Upper lobe of right lung (tissue), 1 donor: ENCODE measurements around the gene FOXN3. TPM values are rescaled to one million over a fixed set of nuclear protein-coding genes. Genes with fewer than 3 reads are reported as not detected.
A peak's percentile ranks its signal among the peaks of the same experiment; 100 is the strongest.
"Not testable (repeated sequence)": the region's sequence is repeated elsewhere in the genome, so short reads cannot be mapped to it uniquely, and the experiment has no call there.

ENCODE experiments used
- ATAC-seq: fragments of 200-7000 bp; cut with Tn5 transposase; one replicate; pipeline ENCODE4 v1.9.1; 2020; ENCODE audit warnings: mild to moderate bottlenecking, moderate library complexity
- DNase-seq: peaks from one replicate; pipeline ENCODE4 v3.0.0-alpha.2; 2020
- H3K27ac ChIP-seq: fragments of 200-600 bp; one replicate; pipeline ENCODE4 v1.8.0; 2022
- H3K27me3 ChIP-seq: fragments of 200-600 bp; one replicate; pipeline ENCODE4 v1.8.0; 2022; ENCODE audit warnings: mild to moderate bottlenecking
- H3K36me3 ChIP-seq: fragments of 200-600 bp; one replicate; pipeline ENCODE4 v1.8.0; 2022
- H3K4me1 ChIP-seq: fragments of 200-600 bp; one replicate; pipeline ENCODE4 v1.8.0; 2022
- H3K4me3 ChIP-seq: fragments of 200-600 bp; one replicate; pipeline ENCODE4 v1.8.0; 2022; ENCODE audit warnings: mild to moderate bottlenecking
- H3K9me3 ChIP-seq: fragments of 200-600 bp; one replicate; pipeline ENCODE4 v1.8.0; 2022
- intact Hi-C: fragments of 100-400 bp; cut with DNase I; formaldehyde crosslinking; loops from one replicate; pipeline ENCODE4 v1.11.0; 2022
- total RNA-seq: library from RNA; stranded (reverse); fragmentation: NEBNext Ultra II Directional; extraction: Animal tissue kit (Norgen Biotek cat#: 25700); gene quantifications from one replicate; pipeline ENCODE4 v1.2.1, GENCODE V29; 2021
- TF ChIP-seq, protein P1 (sequence below): fragments of 200-600 bp; IDR thresholded peaks from one replicate; pipeline ENCODE4 v1.8.0; 2022; ENCODE audit warnings: antibody characterized with exemption
- donor health status: DM: no; HTN: yes; CAD: no; lungs with severe emphysema.

The FOXN3 gene
- total RNA-seq, 1 donor from 2014 or later = 103 TPM

DNA sequence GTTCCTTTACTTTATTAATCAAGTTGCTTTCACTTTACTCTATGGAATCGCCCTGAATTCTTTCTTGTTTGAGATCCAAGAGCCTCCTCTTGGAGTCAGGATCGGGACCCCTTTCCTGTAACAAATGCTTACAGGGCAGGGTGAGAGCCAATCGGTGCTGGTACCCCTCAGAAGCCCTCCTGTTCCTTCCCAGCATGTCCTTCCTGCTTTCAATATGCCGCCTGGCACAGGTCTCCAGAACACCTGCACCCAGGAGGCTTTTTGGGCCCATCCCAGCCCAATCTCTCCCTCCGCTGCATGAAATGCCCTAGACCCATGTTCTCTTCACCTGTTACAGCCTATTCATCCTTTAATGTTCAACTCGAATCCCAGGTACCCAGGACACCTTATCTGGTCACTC, 122.2 kb downstream of the FOXN3 start:
- DNase-seq = no peak
- ATAC-seq = no peak

DNA sequence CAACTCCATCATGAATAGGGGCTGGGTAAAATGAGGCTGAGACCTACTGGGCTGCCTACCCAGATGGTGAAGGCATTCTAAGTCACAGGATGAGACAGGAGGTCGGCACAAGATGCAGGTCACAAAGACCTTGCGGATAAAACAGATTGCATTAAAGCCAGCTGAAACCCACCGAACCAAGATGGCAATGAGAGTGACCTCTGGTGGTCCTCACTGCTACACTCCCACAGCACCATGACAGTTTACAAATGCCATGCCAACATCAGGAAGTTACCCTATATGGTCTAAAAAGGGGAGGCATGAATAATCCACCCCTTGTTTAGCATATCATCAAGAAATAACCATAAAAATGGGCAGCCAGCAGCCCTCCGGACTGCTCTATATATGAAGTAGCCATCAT, 122.6 kb downstream of the FOXN3 start:
- H3K4me1 ChIP-seq, H3K4me3 ChIP-seq, H3K9me3 ChIP-seq, H3K27ac ChIP-seq, ATAC-seq, H3K36me3 ChIP-seq, H3K27me3 ChIP-seq, DNase-seq: not testable (repeated sequence)
- intact Hi-C loops = loop anchor here (10.0 kb wide), 1 partner anchor 110 kb away; no protein-coding TSS in a partner anchor

More for the DNA sequence above, 122.2 kb downstream of the FOXN3 start:
- H3K4me1 ChIP-seq = peaks cover 3% of the 10 kb centered on the region
- H3K27me3 ChIP-seq = no peaks in the 10 kb centered on the region
- H3K9me3 ChIP-seq = no peaks in the 10 kb centered on the region
- intact Hi-C loops = loop anchor here (10.0 kb wide), 1 partner anchor 110 kb away; no protein-coding TSS in a partner anchor
- no peaks in the 10 kb centered on the region for H3K36me3 ChIP-seq
- TF ChIP-seq, protein P1, sequence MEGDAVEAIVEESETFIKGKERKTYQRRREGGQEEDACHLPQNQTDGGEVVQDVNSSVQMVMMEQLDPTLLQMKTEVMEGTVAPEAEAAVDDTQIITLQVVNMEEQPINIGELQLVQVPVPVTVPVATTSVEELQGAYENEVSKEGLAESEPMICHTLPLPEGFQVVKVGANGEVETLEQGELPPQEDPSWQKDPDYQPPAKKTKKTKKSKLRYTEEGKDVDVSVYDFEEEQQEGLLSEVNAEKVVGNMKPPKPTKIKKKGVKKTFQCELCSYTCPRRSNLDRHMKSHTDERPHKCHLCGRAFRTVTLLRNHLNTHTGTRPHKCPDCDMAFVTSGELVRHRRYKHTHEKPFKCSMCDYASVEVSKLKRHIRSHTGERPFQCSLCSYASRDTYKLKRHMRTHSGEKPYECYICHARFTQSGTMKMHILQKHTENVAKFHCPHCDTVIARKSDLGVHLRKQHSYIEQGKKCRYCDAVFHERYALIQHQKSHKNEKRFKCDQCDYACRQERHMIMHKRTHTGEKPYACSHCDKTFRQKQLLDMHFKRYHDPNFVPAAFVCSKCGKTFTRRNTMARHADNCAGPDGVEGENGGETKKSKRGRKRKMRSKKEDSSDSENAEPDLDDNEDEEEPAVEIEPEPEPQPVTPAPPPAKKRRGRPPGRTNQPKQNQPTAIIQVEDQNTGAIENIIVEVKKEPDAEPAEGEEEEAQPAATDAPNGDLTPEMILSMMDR = no peak
- H3K27ac ChIP-seq = no peak overlapping the region
- no peak overlapping the region for H3K4me3 ChIP-seq

DNA sequence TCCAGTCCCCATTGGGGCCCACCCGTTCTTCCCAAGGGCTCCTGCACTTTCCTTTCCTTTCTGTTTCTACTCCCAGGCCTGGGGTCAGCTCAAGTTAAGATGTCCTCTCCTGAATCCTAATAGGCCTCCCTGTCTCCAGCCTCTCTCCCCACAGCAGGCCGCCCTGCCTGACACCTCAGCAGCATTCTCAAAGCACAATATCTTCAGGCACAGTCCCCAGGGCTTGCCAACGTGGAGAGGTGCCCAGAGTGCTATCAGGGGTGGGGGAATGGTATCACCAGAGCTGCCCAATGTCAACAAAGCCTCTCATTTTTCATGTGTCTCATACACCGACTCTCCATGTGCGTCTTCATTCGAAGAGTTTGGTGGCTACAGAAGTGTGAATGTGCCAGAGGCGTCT, 123.0 kb downstream of the FOXN3 start:
- ATAC-seq (no peak), DNase-seq (no peak)
- H3K27ac ChIP-seq = no peak overlapping the region
- H3K4me1 ChIP-seq = peaks cover 3% of the 10 kb centered on the region
- no peak overlapping the region for H3K4me3 ChIP-seq
- H3K27me3 ChIP-seq = no peaks in the 10 kb centered on the region
- no peaks in the 10 kb centered on the region for H3K36me3 ChIP-seq
- intact Hi-C loops = loop anchor here (10.0 kb wide), 1 partner anchor 111 kb away; no protein-coding TSS in a partner anchor
- TF ChIP-seq, protein P1 = no peak
- no peaks in the 10 kb centered on the region for H3K9me3 ChIP-seq

DNA sequence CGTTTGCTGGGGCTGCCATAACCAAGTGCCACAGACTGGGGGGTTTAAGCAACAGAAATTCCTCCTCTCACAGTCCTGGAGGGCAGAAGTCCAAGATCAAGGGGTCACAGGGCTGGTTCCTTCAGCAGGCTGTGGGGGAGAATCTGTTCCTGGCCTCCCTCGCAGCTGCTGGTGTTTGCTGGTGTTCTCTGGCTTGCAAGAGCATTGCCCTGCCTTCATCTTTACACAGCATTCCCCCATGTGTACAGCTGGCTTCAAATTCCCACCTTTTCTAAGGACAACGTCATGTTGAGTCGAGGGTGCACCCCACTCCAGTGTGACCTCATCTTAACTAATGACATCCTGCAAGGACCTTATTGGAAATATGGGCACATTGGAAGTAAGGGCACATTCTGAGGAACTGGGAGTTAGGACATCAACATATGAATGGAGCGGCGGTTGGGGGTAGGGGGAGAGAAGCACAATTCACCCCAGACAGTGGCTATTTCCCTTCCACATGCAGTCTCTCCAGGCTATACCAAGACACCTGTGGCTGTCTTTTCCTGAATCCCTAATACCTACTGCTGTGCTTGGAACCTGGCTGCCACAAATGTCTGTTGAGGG, 123.6 kb downstream of the FOXN3 start:
- DNase-seq = no peak
- ATAC-seq = no peak
- intact Hi-C loops = loop anchor here (10.0 kb wide), 1 partner anchor 111 kb away; no protein-coding TSS in a partner anchor

DNA sequence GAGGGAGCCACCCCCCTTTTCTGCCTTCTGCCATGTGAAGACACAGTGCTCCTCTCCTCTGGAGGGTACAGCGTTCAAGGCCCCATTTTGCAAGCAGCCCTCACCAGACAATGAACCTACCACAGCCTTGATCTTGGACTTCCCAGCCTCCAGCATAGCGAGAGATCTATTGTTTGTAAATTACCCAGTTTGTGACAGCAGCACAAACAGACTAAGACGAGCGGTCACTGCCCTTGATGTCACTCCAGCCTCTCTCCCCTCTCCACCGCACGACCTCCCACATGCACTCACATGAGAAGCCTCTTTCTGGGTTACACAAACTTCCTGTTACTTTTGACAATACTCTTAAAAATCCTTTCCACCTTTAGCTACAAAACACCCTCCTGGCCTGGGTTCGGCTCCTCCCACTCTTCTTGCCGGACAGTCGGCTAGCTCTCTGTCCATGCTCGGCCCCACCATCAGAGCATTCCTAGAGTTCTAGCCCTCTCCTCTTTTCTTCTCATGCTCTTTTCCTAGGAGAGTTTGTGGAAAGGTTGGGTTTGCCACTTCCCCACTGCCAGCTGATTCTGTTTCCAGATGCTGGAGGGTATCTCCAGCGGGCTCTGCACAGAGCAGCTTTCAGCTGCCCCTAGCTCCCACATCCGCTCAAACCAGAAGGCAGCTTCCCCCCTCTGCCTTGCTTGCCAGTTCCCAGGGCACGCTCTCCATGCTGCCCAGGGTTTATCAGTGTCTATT, 124.3 kb downstream of the FOXN3 start:
- Histone ChIP-seq H3K9me3 (no peaks in the 10 kb centered on the region), H3K4me3 (no peak overlapping the region), H3K4me1 (peaks cover 3% of the 10 kb centered on the region), H3K27ac (no peak overlapping the region), H3K27me3 (no peaks in the 10 kb centered on the region), H3K36me3 (no peaks in the 10 kb centered on the region)
- ATAC-seq (peak; percentile 75), DNase-seq (no peak)
- TF ChIP-seq, protein P1 = no peak
- intact Hi-C loops = loop anchor here (10.0 kb wide), 1 partner anchor 112 kb away; no protein-coding TSS in a partner anchor

More for the DNA sequence above, 123.6 kb downstream of the FOXN3 start:
- Histone ChIP-seq H3K27ac (no peak overlapping the region), H3K9me3 (no peaks in the 10 kb centered on the region), H3K27me3 (no peaks in the 10 kb centered on the region), H3K4me1 (peaks cover 3% of the 10 kb centered on the region), H3K36me3 (no peaks in the 10 kb centered on the region), H3K4me3 (no peak overlapping the region)
- TF ChIP-seq, protein P1 = no peak

DNA sequence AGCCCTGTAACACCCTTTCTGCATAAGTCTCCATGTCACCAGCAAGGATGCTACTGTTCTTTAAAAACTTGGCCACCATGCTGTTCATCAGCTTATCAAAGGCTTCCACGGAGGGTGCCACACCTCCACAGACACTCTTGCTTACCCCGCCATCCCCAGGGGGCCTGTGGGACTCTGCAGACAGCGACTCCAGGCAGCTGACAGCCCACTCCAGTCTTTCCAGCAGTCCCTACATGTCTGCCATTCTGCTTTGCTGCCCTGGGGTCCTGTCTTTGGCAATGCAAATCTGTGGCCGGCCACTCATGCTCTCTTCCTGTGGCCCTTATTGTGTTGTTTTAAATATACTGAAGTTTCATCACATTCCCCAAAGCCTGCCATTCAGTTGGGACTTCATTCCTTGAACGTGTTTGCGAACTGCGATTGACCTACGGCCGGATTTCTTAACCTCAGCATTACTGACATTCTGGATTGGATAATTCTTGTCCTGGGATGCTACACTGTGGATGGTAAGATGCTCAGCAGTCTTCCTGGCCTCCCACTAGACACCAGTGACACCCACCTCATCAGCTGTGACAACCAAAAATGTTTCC, 125.6 kb downstream of the FOXN3 start:
- intact Hi-C loops = loop anchor here (10.0 kb wide), 1 partner anchor 113 kb away; no protein-coding TSS in a partner anchor
- no peak overlapping the region for H3K27ac ChIP-seq
- no peak for DNase-seq
- H3K27me3 ChIP-seq = no peaks in the 10 kb centered on the region
- H3K9me3 ChIP-seq = no peaks in the 10 kb centered on the region
- no peak for ATAC-seq
- H3K4me1 ChIP-seq = peaks cover 3% of the 10 kb centered on the region
- peaks cover 1% of the 10 kb centered on the region for H3K36me3 ChIP-seq
- no peak overlapping the region for H3K4me3 ChIP-seq
- TF ChIP-seq, protein P1 = no peak
